Activated CD4-positive, CD25-positive, alpha-beta regulatory T cell treated with anti-CD3 and anti-CD28 coated beads, Interleukin-2, amount 50 U/mL, for 16 hours (primary cell): ENCODE data around the gene FLNC.

Source experiments
- DNase-seq: peaks from one replicate; pipeline ENCODE4 v3.0.0-alpha.2; 2020; ENCODE audit warnings: low read depth, low spot score

FLNC gene

GRCh38 chr7:128891110-128891941 lies 61.1 kb downstream of the FLNC start:
- no peak for DNase-seq

GRCh38 chr7:128891942-128892269 lies 61.7 kb downstream of the FLNC start:
- DNase-seq = no peak

GRCh38 chr7:128892521-128893250 lies 62.5 kb downstream of the FLNC start:
- DNase-seq = no peak

- DNase-seq = no peak
Measured at GRCh38 chr7:128893251-128894100, 63.3 kb downstream of the FLNC start.

- DNase-seq = no peak
Measured at GRCh38 chr7:128894101-128894440, 63.9 kb downstream of the FLNC start.

- DNase-seq = no peak
Measured at GRCh38 chr7:128895320-128895719, 65.1 kb downstream of the FLNC start.

GRCh38 chr7:128899392-128899791 lies 69.2 kb downstream of the FLNC start:
- DNase-seq = no peak

GRCh38 chr7:128900237-128900636 lies 70.0 kb downstream of the FLNC start:
- no peak for DNase-seq

GRCh38 chr7:128902761-128903585 lies 72.8 kb downstream of the FLNC start:
- DNase-seq = no peak

- DNase-seq = no peak
Measured at GRCh38 chr7:128903621-128904361, 73.6 kb downstream of the FLNC start.

- no peak for DNase-seq
Measured at GRCh38 chr7:128904381-128905197, 74.4 kb downstream of the FLNC start.

GRCh38 chr7:128906001-128906765 lies 76.0 kb downstream of the FLNC start:
- no peak for DNase-seq

GRCh38 chr7:128906766-128907559 lies 76.8 kb downstream of the FLNC start:
- no peak for DNase-seq
